Left colon (tissue), 2 donors: ENCODE results near the gene HSPA12A. TPM values are rescaled to one million over a fixed set of nuclear protein-coding genes. Genes with fewer than 3 reads are reported as not detected.

Source experiments
- ATAC-seq: fragments of 200-7000 bp; cut with Tn5 transposase; one replicate; pipeline ENCODE4 v1.9.1; 2020; ENCODE audit warnings: mild to moderate bottlenecking, moderate library complexity
- DNase-seq, 2 donors: peaks; one replicate each; pipeline ENCODE4 v3.0.0-alpha.2; 2020
- intact Hi-C, 2 donors: fragments of 100-400 bp; cut with DNase I in 1 of 2; cut with micrococcal nuclease in 1 of 2; formaldehyde crosslinking; loops; one replicate each; pipeline versions ENCODE4 v1.11.2 to v1.14.0; 2022; cut with DNase I, micrococcal nuclease
- total RNA-seq, 2 donors: library from RNA; stranded (reverse); fragmentation: NEBNext Ultra II Directional; extraction: Animal tissue kit (Norgen Biotek cat#: 25700); gene quantifications; one replicate each; pipeline ENCODE4 v1.2.1, GENCODE V29; 2021
- donor health status: DM: no; HTN: no; CAD: no.
- donor health status: DM: yes; HTN: yes; CAD: no.

Gene HSPA12A
- total RNA-seq, 2 donors from 2014 or later: 6.6 to 7.2 TPM

GRCh38 chr10:116704926-116705325 lies 37.4 kb downstream of the HSPA12A start:
- ATAC-seq (no peak), DNase-seq (no peak)
- intact Hi-C loops: no loop called here

DNA sequence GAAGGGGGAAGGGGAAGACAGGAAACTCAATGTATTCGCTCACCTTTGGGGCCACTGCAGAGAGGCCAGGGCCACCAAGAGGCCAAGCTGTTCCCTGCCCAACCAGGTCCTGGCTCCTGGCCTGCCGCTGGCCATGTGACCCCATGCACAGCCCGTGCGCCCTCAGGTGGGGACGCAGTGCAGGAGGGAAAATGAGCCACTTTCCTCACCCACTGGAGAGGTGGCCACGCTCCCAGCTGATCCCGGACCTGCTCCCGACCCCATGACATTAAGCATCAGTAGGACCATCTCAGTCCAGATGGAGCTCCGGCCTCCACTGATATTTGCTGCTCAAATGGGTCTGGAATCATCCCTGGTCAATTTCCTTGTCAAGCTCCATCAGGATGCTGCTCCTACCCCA lies 40.2 kb downstream of the HSPA12A start:
- ATAC-seq (no peak), DNase-seq (no peak)
- intact Hi-C loops: no loop called here

GRCh38 chr10:116699471-116700150 lies 42.8 kb downstream of the HSPA12A start:
- intact Hi-C loops: loop anchor here in 1 of 2 donors (10.0 kb wide), 1 partner anchor 85 kb away; no protein-coding TSS in a partner anchor
- DNase-seq: no peak
- no peak for ATAC-seq

DNA sequence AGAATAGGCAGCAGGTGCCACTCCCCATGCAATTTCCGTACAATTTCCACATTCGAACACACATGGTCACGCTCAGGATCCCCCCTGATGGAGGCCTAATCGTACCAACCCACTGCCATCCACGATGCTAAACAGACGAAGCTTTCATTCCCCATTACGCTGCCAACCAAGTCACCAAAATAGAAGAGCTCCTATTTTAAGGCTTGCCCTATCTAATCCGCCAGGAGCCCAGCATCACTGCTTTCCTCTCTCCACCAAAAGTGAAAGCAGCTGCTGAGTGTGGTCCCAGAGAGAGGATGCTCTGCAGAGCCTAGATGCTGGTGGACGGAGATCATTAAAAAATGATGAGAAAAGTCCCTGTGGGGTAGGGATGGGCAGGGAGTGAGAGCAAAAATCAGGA lies 43.3 kb downstream of the HSPA12A start:
- intact Hi-C loops: loop anchor here in 1 of 2 donors (10.0 kb wide), 1 partner anchor 86 kb away; no protein-coding TSS in a partner anchor
- DNase-seq (no peak), ATAC-seq (no peak)

GRCh38 chr10:116698364-116698763 lies 44.0 kb downstream of the HSPA12A start:
- DNase-seq: no peak
- ATAC-seq: no peak
- intact Hi-C loops: loop anchor here in 1 of 2 donors (10.0 kb wide), 1 partner anchor 86 kb away; no protein-coding TSS in a partner anchor

DNA sequence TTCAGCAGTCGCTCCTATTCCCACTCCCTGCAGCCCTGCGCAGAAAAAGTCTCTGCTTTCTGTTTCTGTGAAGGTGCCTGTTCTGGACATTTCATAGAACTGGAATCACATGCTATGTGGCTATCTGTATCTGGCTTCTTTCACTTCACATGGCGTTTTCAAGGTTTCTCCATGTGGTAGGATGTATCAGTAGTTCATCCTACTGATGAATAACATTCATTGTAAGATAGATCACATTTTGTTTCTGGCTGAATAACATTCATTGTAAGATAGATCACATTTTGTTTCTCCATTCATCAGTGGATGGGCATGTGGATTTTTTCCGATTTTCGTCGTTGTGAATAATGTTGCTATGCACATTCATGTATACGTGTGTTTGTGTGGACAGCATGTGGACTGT lies 44.5 kb downstream of the HSPA12A start:
- no peak for DNase-seq
- no peak for ATAC-seq
- intact Hi-C loops: loop anchor here in 1 of 2 donors (10.0 kb wide), 1 partner anchor 87 kb away; no protein-coding TSS in a partner anchor

DNA sequence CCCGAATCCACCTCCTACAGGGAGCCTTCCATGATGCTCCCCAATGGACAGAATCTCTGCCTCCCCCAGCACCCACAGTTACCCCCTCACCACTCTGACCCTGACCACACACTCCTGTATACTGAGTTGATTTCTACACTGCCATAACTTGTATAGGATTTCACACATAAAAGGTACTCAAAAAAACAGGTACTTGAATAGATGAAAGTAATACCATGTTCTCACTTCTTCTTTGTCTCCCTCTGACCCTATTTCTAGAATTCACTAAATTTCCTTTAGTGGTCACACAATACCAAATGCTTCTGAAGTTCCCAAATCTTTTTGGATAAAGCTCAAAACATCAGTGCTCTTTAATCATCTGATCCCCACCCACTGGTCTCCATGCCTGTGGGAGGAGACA lies 45.4 kb downstream of the HSPA12A start:
- no peak for DNase-seq
- no peak for ATAC-seq
- intact Hi-C loops: loop anchor here in 1 of 2 donors (10.0 kb wide), 1 partner anchor 88 kb away; no protein-coding TSS in a partner anchor

- intact Hi-C loops: loop anchor here in 1 of 2 donors (10.0 kb wide), 1 partner anchor 90 kb away; no protein-coding TSS in a partner anchor
- no peak for ATAC-seq
- no peak for DNase-seq
Measured at GRCh38 chr10:116694927-116695268, 47.5 kb downstream of the HSPA12A start.

DNA sequence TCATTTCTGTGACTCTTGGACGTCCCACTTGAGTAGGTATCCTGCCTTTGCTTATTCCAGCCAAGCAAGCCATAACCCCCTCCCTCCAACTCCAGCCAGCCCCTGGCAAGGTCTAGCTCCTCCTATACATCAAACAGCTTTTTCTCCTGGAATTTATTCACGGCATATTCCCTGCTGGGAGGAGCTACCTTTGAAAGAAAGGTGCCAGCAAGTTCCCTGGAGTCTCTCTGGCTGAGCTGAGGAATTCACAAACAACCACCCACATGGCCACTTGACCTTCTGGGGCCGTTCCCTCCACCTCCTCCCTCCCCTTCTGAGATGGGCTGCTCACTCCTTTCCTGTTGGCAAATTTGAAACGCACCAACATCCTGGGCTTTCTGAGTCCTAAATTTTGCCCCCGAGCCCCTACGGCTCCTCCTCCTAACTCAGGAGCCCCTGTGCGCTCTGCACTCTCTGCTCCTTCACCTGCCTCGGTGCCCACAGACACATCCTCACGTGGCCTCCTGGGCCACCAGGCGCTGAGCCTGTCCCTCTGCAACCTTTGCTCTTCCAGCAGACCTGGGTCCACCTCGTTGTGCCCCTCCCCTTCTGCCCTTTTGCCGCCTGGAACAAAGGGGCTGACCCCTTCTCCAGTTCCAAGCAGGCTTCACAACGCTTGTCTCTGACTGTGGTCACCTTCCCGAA lies 48.0 kb downstream of the HSPA12A start:
- no peak for ATAC-seq

DNA sequence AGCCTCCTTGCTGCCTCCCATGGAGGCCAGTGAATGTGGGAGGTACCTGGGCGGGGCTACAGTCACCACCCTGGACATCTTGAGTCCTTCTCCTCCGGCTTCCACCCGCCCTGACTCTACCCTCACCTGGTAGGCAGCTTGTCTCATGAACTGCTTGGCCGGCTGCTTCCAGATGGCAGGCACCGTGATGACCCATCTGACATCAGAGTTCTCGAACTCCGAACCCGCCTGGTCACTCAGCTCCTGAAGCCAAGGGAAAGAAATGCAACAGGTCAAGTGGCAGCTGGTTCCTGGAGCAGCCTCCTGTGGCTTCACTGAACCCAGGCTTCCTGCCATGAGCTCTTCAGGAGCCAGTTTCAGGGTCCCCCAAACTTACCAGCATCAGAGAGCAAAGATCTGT lies 50.1 kb downstream of the HSPA12A start:
- intact Hi-C loops: loop anchor here in 1 of 2 donors (10.0 kb wide), 1 partner anchor 93 kb away; no protein-coding TSS in a partner anchor
- DNase-seq (no peak), ATAC-seq (no peak)

More for the DNA sequence above, 48.0 kb downstream of the HSPA12A start:
- intact Hi-C loops: loop anchor here in 1 of 2 donors (10.0 kb wide), 1 partner anchor 90 kb away; no protein-coding TSS in a partner anchor
- DNase-seq: no peak

DNA sequence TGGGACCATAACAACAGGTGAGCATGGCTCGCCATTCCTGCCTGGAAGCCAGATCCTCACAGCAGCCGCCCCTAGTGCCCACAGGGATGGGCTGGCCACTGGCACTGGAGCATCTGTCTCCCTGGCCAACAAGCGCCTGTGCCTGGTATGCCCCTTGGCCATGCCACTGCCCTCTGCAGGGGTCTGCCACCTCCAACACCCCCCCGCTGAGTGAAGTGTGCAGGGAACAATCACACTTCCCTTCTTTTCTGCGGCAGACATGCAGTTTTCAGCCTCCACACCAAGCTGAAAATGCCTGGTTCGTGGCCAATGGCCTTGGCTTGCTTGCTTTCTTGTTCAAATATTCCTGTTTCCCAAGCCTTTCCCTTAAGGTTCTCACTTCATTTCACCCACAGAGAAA lies 50.7 kb downstream of the HSPA12A start:
- DNase-seq (no peak), ATAC-seq (no peak)
- intact Hi-C loops: loop anchor here in 1 of 2 donors (10.0 kb wide), 1 partner anchor 93 kb away; no protein-coding TSS in a partner anchor

DNA sequence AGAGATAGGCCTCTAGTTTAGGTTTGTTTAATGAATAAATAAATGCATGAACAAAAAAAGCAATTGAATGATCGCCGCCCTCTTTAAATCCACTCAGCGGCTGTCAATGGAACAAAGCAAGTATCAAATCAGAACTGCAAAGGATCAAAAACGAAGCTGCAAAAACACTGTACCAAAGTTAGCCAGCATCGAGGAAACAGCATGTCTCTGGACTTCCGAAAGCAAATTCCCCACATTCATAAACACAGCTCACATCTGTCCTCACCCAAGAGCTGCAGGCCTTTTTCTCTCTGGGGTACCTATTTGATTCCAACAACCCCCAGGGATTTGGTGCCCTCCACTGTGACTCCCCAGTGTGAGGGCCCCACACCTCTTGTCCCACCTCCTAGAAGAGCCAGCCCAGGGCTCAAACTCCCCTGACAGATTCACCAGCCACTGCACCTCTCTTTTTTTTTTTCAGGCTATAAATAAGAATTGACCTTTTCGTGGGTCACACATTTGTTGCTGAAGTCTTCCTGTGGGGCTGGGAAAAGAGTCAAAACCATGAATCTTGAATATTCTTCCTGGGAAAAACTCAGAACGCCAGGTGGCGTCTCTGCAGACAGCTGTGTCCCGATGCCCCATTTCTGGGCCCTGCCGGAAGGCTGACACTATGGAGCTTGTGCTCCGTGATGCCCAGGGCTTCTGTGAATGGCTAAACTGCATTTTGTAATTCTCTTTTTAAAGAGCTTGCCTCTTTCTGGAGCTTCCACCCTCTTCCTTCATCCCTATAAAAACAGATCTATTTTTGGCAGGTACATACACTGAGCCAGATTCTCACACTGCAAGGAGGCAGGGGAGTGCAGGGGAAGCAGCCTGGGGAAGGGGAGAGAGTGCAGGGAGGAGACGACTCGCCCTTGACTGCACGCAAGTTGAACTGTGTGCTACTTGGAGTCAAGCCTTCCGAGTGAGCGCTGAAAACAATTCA lies 51.7 kb downstream of the HSPA12A start:
- intact Hi-C loops: loop anchor here in 1 of 2 donors (10.0 kb wide), 1 partner anchor 94 kb away; no protein-coding TSS in a partner anchor
- DNase-seq: peak in 1 of 2 donors; percentile 35
- ATAC-seq: peak; percentile 38

DNA sequence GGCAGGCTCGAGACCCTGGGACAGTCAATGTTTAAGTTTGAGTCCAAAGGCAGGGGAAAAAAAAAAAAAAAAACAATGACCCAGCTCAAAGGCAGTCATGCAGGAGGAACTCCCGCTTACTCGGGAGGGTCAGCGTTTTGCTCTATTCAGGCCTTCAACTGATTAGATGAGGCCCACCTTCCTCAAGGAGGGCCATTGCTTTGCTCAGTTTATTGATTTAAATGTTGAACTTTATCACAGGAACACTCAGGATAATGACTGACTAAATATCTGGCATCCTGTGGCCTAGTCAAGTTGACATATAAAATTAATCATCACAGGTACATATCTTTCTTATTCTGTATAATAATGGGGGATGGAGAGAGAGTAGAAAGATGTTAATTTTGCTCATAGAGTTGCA lies 52.6 kb downstream of the HSPA12A start:
- DNase-seq: no peak
- intact Hi-C loops: loop anchor here in 1 of 2 donors (10.0 kb wide), 1 partner anchor 95 kb away; no protein-coding TSS in a partner anchor
- ATAC-seq: no peak

DNA sequence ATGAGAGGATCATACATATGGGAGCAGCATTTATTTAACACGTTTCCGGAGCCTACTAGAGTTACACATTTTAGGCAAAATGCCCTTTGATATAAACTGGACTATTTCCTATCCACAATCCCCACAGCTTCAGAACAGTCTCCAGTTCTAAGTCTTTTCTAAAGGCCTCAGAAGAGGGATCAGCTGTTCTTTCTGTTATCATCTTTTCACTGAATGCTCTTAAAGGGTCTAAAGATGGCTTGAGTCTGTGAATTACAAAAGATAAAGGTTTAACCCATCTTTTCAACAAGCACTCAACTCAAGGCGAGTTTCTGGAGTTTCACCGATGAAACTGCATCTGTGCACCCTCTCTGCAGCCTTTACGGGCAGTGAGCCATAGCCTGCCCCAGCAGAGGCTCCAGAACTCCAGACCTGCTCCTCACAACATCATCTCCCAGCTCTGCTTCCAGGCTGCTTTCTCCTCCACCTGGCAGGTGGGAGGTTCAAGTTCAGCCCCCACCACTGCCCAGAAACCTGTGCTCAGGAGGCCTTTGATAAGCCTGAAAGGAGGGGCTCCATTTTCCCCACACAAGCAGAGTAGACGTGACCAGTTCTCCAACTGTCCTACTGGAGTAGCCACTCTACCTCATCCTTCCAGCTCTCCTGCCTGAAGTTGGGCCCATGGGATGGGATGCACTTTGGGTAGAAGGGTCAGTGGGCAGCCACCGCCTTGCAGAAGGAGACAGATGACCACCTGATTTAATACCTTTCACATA lies 53.4 kb downstream of the HSPA12A start:
- DNase-seq: no peak
- no peak for ATAC-seq
- intact Hi-C loops: no loop called here

- DNase-seq: no peak
- intact Hi-C loops: no loop called here
- no peak for ATAC-seq
Measured at GRCh38 chr10:116688241-116688711, 54.1 kb downstream of the HSPA12A start.

- no peak for DNase-seq
- intact Hi-C loops: no loop called here
Measured at GRCh38 chr10:116687633-116688032, 54.7 kb downstream of the HSPA12A start.

GRCh38 chr10:116686632-116687031 lies 55.7 kb downstream of the HSPA12A start:
- intact Hi-C loops: no loop called here
- DNase-seq (no peak), ATAC-seq (no peak)

More at GRCh38 chr10:116687633-116688032, 54.7 kb downstream of the HSPA12A start:
- ATAC-seq: no peak

GRCh38 chr10:116685807-116686206 lies 56.6 kb downstream of the HSPA12A start:
- ATAC-seq: no peak
- intact Hi-C loops: no loop called here
- no peak for DNase-seq
